Sigmoid colon (tissue), 7 donors: Measurements from ENCODE around the gene IL12B. TPM values are rescaled to one million over a fixed set of nuclear protein-coding genes. Genes with fewer than 3 reads are reported as not detected.
"Not testable (repeated sequence)": the region's sequence is repeated elsewhere in the genome, so short reads cannot be mapped to it uniquely, and the experiment has no call there.

Experiments used
- DNase-seq: peaks from one replicate; pipeline ENCODE4 v3.0.0-alpha.2; 2019
- H3K27ac ChIP-seq, 4 donors: fragments of 200-600 bp; sonication (generic); one replicate each; pipeline ENCODE4 v1.5.1; 2016 to 2019; ENCODE audit warnings: mild to moderate bottlenecking in 1 of 4
- H3K27me3 ChIP-seq, 3 donors: fragments of 200-600 bp; sonication (generic); one replicate each; pipeline ENCODE4 v1.5.1; 2019; ENCODE audit warnings: mild to moderate bottlenecking in 1 of 3
- H3K36me3 ChIP-seq, 4 donors: fragments of 200-600 bp; sonication (generic); one replicate each; pipeline ENCODE4 v1.5.1; 2016 to 2019
- H3K4me1 ChIP-seq, 4 donors: fragments of 200-600 bp; sonication (generic); one replicate each; pipeline ENCODE4 v1.5.1; 2017 to 2019
- H3K4me3 ChIP-seq, 4 donors: fragments of 200-600 bp; sonication (generic); one replicate each; pipeline ENCODE4 v1.5.1; 2017 to 2019; ENCODE audit warnings: mild to moderate bottlenecking in 2 of 4, moderate library complexity in 1 of 4
- H3K9me3 ChIP-seq, 4 donors: fragments of 200-600 bp in 3 of 4; sonication (generic) in 3 of 4; one replicate each; pipeline versions ENCODE4 v1.5.1 to v1.6.1; 2013 to 2019
- CTCF ChIP-seq, 4 experiments: fragments of 450-650 bp in 3 of 4; fragments of 200-600 bp in 1 of 4; IDR thresholded peaks; one replicate each; pipeline ENCODE4 v1.5.1; 2016 to 2019; ENCODE audit warnings: antibody characterized with exemption in 4 of 4, mild to moderate bottlenecking in 3 of 4, moderate library complexity in 2 of 4
- EP300 ChIP-seq, 4 donors: sonication (generic); formaldehyde crosslinking; IDR thresholded peaks; one replicate each; pipeline ENCODE4 v1.6.1; 2017; ENCODE audit warnings: antibody characterized with exemption in 4 of 4
- POLR2A ChIP-seq, 2 donors: fragments of 450-650 bp; IDR thresholded peaks; one replicate each; pipeline ENCODE4 v1.6.1; 2016; ENCODE audit warnings: antibody characterized with exemption in 2 of 2, mild to moderate bottlenecking in 2 of 2, moderate library complexity in 2 of 2
- POLR2AphosphoS5 ChIP-seq, 4 donors: sonication (generic); formaldehyde crosslinking; IDR thresholded peaks; one replicate each; pipeline ENCODE4 v1.6.1; 2017; ENCODE audit warnings: antibody characterized with exemption in 4 of 4
- WGBS, 2 donors: extraction: QIAGEN DNeasy Blood & Tissue Kit; methylation state at CpG; one replicate each; pipeline ENCODE4 v1.1.7; 2013; 5-methylcytosine and 5-hydroxymethylcytosine counted together
- intact Hi-C: fragments of 100-400 bp; cut with DNase I; formaldehyde crosslinking; loops from one replicate; pipeline ENCODE4 v1.15.1; 2023
- polyA plus RNA-seq, 3 donors: library from polyadenylated mRNA; stranded (reverse); fragments of 200-250 nt; gene quantifications; one replicate each; pipeline ENCODE4 v1.2.3, GENCODE V29; 2013
- small RNA-seq, 3 donors: library from RNA; depleted of rRNA; stranded (forward); fragments of <200 nt; gene quantifications; one replicate each; pipeline ENCODE3, GENCODE V24; 2016
- total RNA-seq, 4 donors: library from RNA; depleted of rRNA; stranded (reverse); fragments of >200 nt; gene quantifications; one replicate each; pipeline ENCODE4 v1.1.0, GENCODE V29; 2016
- donor health status: healthy with polysubstance abuse.
- donor health status: Bipolar disorder and iron deficiency.
- donor health status: healthy.

The IL12B gene
- total and polyA plus RNA-seq, 7 donors, result not detected

- no peak overlapping the region for H3K27ac ChIP-seq
- intact Hi-C loops, result no loop called here
These were observed 55.6 kb downstream of the IL12B start for GRCh38 chr5:159274676-159275075.

GRCh38 chr5:159273923-159274322, 56.4 kb downstream of the IL12B start:
- no peak for TF ChIP-seq POLR2A (IDR thresholded peaks at IDR 0.05)
- TF ChIP-seq POLR2AphosphoS5 (IDR thresholded peaks at IDR 0.05), result no peak
- TF ChIP-seq CTCF (IDR thresholded peaks at IDR 0.05), result no peak
- no peak for TF ChIP-seq EP300 (IDR thresholded peaks at IDR 0.05)
- Histone ChIP-seq H3K27ac (no peak overlapping the region), H3K4me3 (no peak overlapping the region), H3K27me3 (no peaks in the 10 kb centered on the region), H3K36me3 (peaks cover 5 to 91% (median 14%) of the 10 kb centered on the region in 4 donors), H3K4me1 (no peaks in the 10 kb centered on the region), H3K9me3 (no peaks in the 10 kb centered on the region)
- intact Hi-C loops, result no loop called here
- DNase-seq, result no peak

More at GRCh38 chr5:159274676-159275075, 55.6 kb downstream of the IL12B start:
- H3K36me3 ChIP-seq, result peaks cover 5 to 91% (median 12%) of the 10 kb centered on the region in 4 donors
- TF ChIP-seq POLR2A (IDR thresholded peaks at IDR 0.05), result no peak
- no peak overlapping the region for H3K4me3 ChIP-seq
- no peaks in the 10 kb centered on the region for H3K4me1 ChIP-seq
- H3K9me3 ChIP-seq, result no peaks in the 10 kb centered on the region
- no peaks in the 10 kb centered on the region for H3K27me3 ChIP-seq
- no peak for DNase-seq

GRCh38 chr5:159269723-159270122, 60.6 kb downstream of the IL12B start:
- Histone ChIP-seq H3K27ac (no peak overlapping the region), H3K9me3 (no peaks in the 10 kb centered on the region), H3K36me3 (peaks cover 0 to 52% (median 6%) of the 10 kb centered on the region in 4 donors), H3K4me3 (no peak overlapping the region), H3K27me3 (no peaks in the 10 kb centered on the region), H3K4me1 (peaks cover 0 to 4% (median 0%) of the 10 kb centered on the region in 4 donors)
- TF ChIP-seq CTCF (IDR thresholded peaks at IDR 0.05) (no peak), POLR2AphosphoS5 (IDR thresholded peaks at IDR 0.05) (no peak), EP300 (IDR thresholded peaks at IDR 0.05) (no peak), POLR2A (IDR thresholded peaks at IDR 0.05) (no peak)
- intact Hi-C loops, result no loop called here
- 68 to 69% methylated on average over 2 of the region's 2 CpGs for WGBS, 2 donors
- DNase-seq, result no peak

GRCh38 chr5:159266764-159267163, 63.5 kb downstream of the IL12B start:
- DNase-seq, H3K27me3 ChIP-seq, intact Hi-C loops, H3K27ac ChIP-seq, H3K9me3 ChIP-seq, H3K4me3 ChIP-seq: not testable (repeated sequence)
- WGBS, 2 donors, result 98 to 99% methylated on average over 2 of the region's 2 CpGs
- peaks cover 0 to 21% (median 15%) of the 10 kb centered on the region in 4 donors for H3K4me1 ChIP-seq
- peaks cover 0 to 31% (median 2%) of the 10 kb centered on the region in 4 donors for H3K36me3 ChIP-seq

Small RNA genes lying within 50 kb of the gene (small RNA-seq; reads per million reads assigned to genes)
- gene RNU4ATAC2P, result 0 reads per million in 3 donors

Other genes with a start within 250 kb of the IL12B start
- 10 to 100 TPM; 11.9 to 30.5 (median 25.9) TPM for gene EBF1, start 230.6 kb downstream of the IL12B start, total RNA-seq
- gene EBF1, start 230.6 kb downstream of the IL12B start, polyA plus RNA-seq, result 1 to 10 TPM in 2 of 3 donors, under 1 TPM in 1; 0.46 to 6.0 (median 4.5) TPM
- gene RNF145, start 120.9 kb downstream of the IL12B start, total RNA-seq, result 10 to 100 TPM; 30.4 to 54.2 (median 39.5) TPM
- gene RNF145, start 120.9 kb downstream of the IL12B start, polyA plus RNA-seq, result 10 to 100 TPM in 2 of 3 donors, 1 to 10 TPM in 1; 6.5 to 91.0 (median 13.2) TPM
- 10 to 100 TPM; 17.7 to 29.6 (median 19.8) TPM for gene UBLCP1, start 67.2 kb downstream of the IL12B start, total RNA-seq
- gene UBLCP1, start 67.2 kb downstream of the IL12B start, polyA plus RNA-seq, result 10 to 100 TPM; 15.0 to 18.7 (median 16.2) TPM